Measurements from ENCODE around the gene RC3H2.

The RC3H2 gene

DNA sequence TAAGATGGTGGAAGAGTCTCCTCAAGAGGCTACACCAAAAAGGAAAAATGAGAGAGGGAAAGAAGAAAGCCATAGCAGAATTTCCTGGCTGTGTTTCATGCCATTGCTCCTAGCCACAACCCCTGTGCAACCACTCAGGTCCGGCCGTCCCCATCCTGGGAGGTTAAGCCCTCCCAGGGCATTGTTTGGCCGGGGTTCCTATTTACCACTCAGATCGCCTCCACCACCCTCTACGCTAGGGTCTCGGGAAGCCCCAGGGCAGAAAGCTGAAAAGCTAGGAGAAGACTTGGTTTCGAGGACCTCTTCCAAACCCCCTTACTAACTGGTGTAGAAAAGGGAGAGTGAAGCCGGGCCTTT lies 715 bp downstream of the RC3H2 start:
- peak overlapping the region; percentile 94 for H3K4me3 ChIP-seq (ENCODE audit: low read depth, low read length)
- peak overlapping the region; percentile 81 for H3K27ac ChIP-seq (ENCODE audit: extremely low read depth, low read depth, low read length)
- ChIA-PET POLR2A (interaction anchor here (1.1 to 3.7 kb wide), 6 partner anchors 9 to 37 kb away, joined by 7 to 44 read pairs (median 22); partner anchors contain the start of genes RABGAP1, ZBTB26 and ZBTB6), CTCF (interaction anchor here (0.6 to 1.3 kb wide), 2 partner anchors 26 to 29 kb away, joined by 3 read pairs; no protein-coding TSS in a partner anchor)
- 0 out of 2 replicates have a peak, but pooled peaks cover 3% of the 10 kb centered on the region for H3K4me1 ChIP-seq (ENCODE audit: control insufficient read depth, insufficient read depth, low read length)
- H3K9me3 ChIP-seq (ENCODE audit: control insufficient read depth, insufficient read depth, low read depth, low read length): no peaks in the 10 kb centered on the region
- H3K36me3 ChIP-seq (ENCODE audit: control insufficient read depth in 2 of 2, insufficient read depth in 1 of 2, low read length in 2 of 2): peaks cover 0 to 2% of the 10 kb centered on the region in 2 experiments; a peak in 1 of 3 replicates
- TF ChIP-seq GLIS2 (tag by site-specific recombination; IDR thresholded peaks at IDR 0.05): peak; percentile 72
- TF ChIP-seq ZBTB20 (tag by site-specific recombination; IDR thresholded peaks at IDR 0.05): peak; percentile 42; the same call in 1 of the 2 replicates
- TF ChIP-seq, protein P1, sequence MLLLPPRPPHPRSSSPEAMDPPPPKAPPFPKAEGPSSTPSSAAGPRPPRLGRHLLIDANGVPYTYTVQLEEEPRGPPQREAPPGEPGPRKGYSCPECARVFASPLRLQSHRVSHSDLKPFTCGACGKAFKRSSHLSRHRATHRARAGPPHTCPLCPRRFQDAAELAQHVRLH (tag by site-specific recombination; IDR thresholded peaks at IDR 0.05): no peak
- TF ChIP-seq GLIS1 (tag by site-specific recombination; IDR thresholded peaks at IDR 0.05): 0 out of 2 replicates have a peak, but pooled peaks have one; percentile 26
- TF ChIP-seq, protein P2, sequence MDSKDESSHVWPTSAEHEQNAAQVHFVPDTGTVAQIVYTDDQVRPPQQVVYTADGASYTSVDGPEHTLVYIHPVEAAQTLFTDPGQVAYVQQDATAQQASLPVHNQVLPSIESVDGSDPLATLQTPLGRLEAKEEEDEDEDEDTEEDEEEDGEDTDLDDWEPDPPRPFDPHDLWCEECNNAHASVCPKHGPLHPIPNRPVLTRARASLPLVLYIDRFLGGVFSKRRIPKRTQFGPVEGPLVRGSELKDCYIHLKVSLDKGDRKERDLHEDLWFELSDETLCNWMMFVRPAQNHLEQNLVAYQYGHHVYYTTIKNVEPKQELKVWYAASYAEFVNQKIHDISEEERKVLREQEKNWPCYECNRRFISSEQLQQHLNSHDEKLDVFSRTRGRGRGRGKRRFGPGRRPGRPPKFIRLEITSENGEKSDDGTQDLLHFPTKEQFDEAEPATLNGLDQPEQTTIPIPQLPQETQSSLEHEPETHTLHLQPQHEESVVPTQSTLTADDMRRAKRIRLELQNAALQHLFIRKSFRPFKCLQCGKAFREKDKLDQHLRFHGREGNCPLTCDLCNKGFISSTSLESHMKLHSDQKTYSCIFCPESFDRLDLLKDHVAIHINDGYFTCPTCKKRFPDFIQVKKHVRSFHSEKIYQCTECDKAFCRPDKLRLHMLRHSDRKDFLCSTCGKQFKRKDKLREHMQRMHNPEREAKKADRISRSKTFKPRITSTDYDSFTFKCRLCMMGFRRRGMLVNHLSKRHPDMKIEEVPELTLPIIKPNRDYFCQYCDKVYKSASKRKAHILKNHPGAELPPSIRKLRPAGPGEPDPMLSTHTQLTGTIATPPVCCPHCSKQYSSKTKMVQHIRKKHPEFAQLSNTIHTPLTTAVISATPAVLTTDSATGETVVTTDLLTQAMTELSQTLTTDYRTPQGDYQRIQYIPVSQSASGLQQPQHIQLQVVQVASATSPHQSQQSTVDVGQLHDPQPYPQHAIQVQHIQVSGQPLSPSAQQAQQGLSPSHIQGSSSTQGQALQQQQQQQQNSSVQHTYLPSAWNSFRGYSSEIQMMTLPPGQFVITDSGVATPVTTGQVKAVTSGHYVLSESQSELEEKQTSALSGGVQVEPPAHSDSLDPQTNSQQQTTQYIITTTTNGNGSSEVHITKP (tag by site-specific recombination; IDR thresholded peaks at IDR 0.05): peak; percentile 80
- no peak for TF ChIP-seq ZNF514 (tag by site-specific recombination; IDR thresholded peaks at IDR 0.05)

DNA sequence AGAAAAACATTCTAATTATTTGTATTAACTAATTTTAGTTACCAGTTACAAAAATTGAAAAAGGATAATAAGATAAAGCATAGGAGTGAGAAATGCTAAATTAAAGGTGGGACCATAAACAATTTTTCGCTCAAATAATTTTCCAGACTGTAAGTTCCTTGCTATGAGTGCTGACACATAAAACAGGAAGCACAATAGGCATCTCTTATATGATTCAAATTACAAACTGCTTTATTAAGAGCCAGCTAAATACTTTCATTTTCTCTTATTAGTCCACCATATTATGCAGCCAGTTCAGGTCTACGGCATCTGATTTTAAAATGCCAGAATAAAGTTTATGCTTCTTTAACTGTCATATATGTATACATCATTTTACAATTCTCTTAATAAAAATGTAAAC lies 4.4 kb downstream of the RC3H2 start:
- Histone ChIP-seq H3K9me3 (ENCODE audit: control insufficient read depth, insufficient read depth, low read depth, low read length) (no peaks in the 10 kb centered on the region), H3K4me3 (ENCODE audit: low read depth, low read length) (no peak overlapping the region), H3K36me3 (ENCODE audit: control insufficient read depth in 2 of 2, insufficient read depth in 1 of 2, low read length in 2 of 2) (peaks cover 9 to 12% of the 10 kb centered on the region in 2 experiments), H3K4me1 (ENCODE audit: control insufficient read depth, insufficient read depth, low read length) (0 out of 2 replicates have a peak, but pooled peaks cover 3% of the 10 kb centered on the region), H3K27ac (ENCODE audit: extremely low read depth, low read depth, low read length) (no peak overlapping the region)
- CTCF ChIA-PET: interaction anchor here (0.6 to 1.0 kb wide), 3 partner anchors 15 to 1678 kb away, joined by 3 to 4 read pairs (median 3); no protein-coding TSS in a partner anchor
- POLR2A ChIA-PET: interaction anchor here (0.7 to 1.5 kb wide), 4 partner anchors 9 to 40 kb away, joined by 3 to 7 read pairs (median 3); partner anchors contain the start of genes RABGAP1 and ZBTB26
- no peak for TF ChIP-seq ZNF791 (tag by site-specific recombination; IDR thresholded peaks at IDR 0.05)
- no peak for TF ChIP-seq ZNF555 (tag by site-specific recombination; conservative IDR thresholded peaks at IDR 0.05)
- TF ChIP-seq OVOL3 (tag by site-specific recombination; IDR thresholded peaks at IDR 0.05): no peak
- no peak for TF ChIP-seq OSR2 (tag by site-specific recombination; IDR thresholded peaks at IDR 0.05)
- TF ChIP-seq, protein P3, sequence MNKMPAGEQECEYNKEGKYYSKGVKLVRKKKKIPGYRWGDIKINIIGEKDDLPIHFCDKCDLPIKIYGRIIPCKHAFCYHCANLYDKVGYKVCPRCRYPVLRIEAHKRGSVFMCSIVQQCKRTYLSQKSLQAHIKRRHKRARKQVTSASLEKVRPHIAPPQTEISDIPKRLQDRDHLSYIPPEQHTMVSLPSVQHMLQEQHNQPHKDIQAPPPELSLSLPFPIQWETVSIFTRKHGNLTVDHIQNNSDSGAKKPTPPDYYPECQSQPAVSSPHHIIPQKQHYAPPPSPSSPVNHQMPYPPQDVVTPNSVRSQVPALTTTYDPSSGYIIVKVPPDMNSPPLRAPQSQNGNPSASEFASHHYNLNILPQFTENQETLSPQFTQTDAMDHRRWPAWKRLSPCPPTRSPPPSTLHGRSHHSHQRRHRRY (tag by site-specific recombination; IDR thresholded peaks at IDR 0.05): no peak
- no peak for TF ChIP-seq REPIN1 (tag by site-specific recombination; IDR thresholded peaks at IDR 0.05; ENCODE audit: low read depth)
- TF ChIP-seq ZNF292 (tag by site-specific recombination; IDR thresholded peaks at IDR 0.05; ENCODE audit: borderline replicate concordance, low read depth): no peak
- TF ChIP-seq, protein P4, sequence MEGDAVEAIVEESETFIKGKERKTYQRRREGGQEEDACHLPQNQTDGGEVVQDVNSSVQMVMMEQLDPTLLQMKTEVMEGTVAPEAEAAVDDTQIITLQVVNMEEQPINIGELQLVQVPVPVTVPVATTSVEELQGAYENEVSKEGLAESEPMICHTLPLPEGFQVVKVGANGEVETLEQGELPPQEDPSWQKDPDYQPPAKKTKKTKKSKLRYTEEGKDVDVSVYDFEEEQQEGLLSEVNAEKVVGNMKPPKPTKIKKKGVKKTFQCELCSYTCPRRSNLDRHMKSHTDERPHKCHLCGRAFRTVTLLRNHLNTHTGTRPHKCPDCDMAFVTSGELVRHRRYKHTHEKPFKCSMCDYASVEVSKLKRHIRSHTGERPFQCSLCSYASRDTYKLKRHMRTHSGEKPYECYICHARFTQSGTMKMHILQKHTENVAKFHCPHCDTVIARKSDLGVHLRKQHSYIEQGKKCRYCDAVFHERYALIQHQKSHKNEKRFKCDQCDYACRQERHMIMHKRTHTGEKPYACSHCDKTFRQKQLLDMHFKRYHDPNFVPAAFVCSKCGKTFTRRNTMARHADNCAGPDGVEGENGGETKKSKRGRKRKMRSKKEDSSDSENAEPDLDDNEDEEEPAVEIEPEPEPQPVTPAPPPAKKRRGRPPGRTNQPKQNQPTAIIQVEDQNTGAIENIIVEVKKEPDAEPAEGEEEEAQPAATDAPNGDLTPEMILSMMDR (tag by site-specific recombination; IDR thresholded peaks at IDR 0.05): no peak
- TF ChIP-seq YY1 (tag by site-specific recombination; IDR thresholded peaks at IDR 0.05): no peak
- no peak for TF ChIP-seq ZNF654 (tag by site-specific recombination; IDR thresholded peaks at IDR 0.05; ENCODE audit: low read depth)
- no peak for TF ChIP-seq ZNF354C (tag by site-specific recombination; IDR thresholded peaks at IDR 0.05; ENCODE audit: borderline replicate concordance, low read depth)
- no peak for TF ChIP-seq ZNF561 (tag by site-specific recombination; IDR thresholded peaks at IDR 0.05; ENCODE audit: borderline replicate concordance)
- TF ChIP-seq ZNF670 (tag by site-specific recombination; IDR thresholded peaks at IDR 0.05; ENCODE audit: low read depth): no peak
